HepG2 (cell line): ENCODE data around the gene PTPN14. TPM values are rescaled to one million over a fixed set of nuclear protein-coding genes. Genes with fewer than 3 reads are reported as not detected.

Experiments used
- ATAC-seq: fragments of 200-7000 bp; cut with Tn5 transposase; 3 replicates; pipeline ENCODE4 v1.9.1; 2020; ENCODE audit warnings: mild to moderate bottlenecking, moderate library complexity
- BruUV-seq: library from RNA; stranded (reverse); fragments of 400-500 nt; replicated peaks from 2 replicates; lab custom pipeline; 2021; lab: Mats Ljungman, UMichigan
- CTCF ChIA-PET: fragments of 300-600 bp; formaldehyde crosslinking; extraction: SDS; loops from one replicate; lab custom pipeline; 2021; ENCODE audit warnings: low total read pairs, inconsistent platforms, low intra/inter-chr PET ratio; lab: Yijun Ruan, JAX
- POLR2A ChIA-PET: fragments of 350-600 bp; sonication (Branson Sonifier 250); formaldehyde crosslinking; loops from one replicate; lab custom pipeline; 2020; ENCODE audit warnings: antibody characterized with exemption, inconsistent platforms; lab: Yijun Ruan, JAX
- DNase-seq: peaks from one replicate; pipeline ENCODE4 v3.0.0-alpha.2; 2015; ENCODE audit warnings: low spot score
- FAIRE-seq: peaks from 3 replicates; lab custom pipeline; 2011; peaks lifted over from hg19 to GRCh38; lab: Jason Lieb, UNC
- H2AFZ ChIP-seq: one replicate; pipeline ENCODE4 v1.6.1; 2011; ENCODE audit warnings: low read length, inconsistent platforms
- H3K27ac ChIP-seq: fragments of 300-600 bp; 3 replicates; pipeline ENCODE4 v1.8.0; 2011; ENCODE audit warnings: mixed run types, mild to moderate bottlenecking, mixed read lengths, low read length, inconsistent platforms; ENCODE audit not compliant: insufficient read depth; ENCODE audit errors: extremely low read length
- H3K27me3 ChIP-seq, 2 experiments: fragments of 200-600 bp in 1 of 2; 2 replicates in 1 of 2; 3 replicates in 1 of 2; pipeline versions ENCODE4 v1.6.0 to v1.8.0; 2011; ENCODE audit warnings: low read length in 2 of 2, mild to moderate bottlenecking in 2 of 2, moderate library complexity in 2 of 2, inconsistent platforms in 1 of 2; ENCODE audit not compliant: insufficient read depth in 2 of 2, control insufficient read depth in 1 of 2
- H3K36me3 ChIP-seq, 2 experiments: fragments of 200-600 bp in 1 of 2; replicated peaks in 1 of 2; 2 replicates in 1 of 2; 3 replicates in 1 of 2; pipeline versions ENCODE4 v1.5.1 to v1.8.0; 2011; ENCODE audit warnings: low read length in 2 of 2, inconsistent platforms in 1 of 2; ENCODE audit not compliant: insufficient read depth in 2 of 2, control insufficient read depth in 1 of 2
- H3K4me1 ChIP-seq: 2 replicates; pipeline ENCODE4 v1.5.1; 2012; ENCODE audit warnings: low read length, inconsistent platforms; ENCODE audit not compliant: insufficient read depth
- H3K4me2 ChIP-seq: 2 replicates; pipeline ENCODE4 v1.6.0; 2011; ENCODE audit warnings: low read depth, low read length, inconsistent platforms
- H3K4me3 ChIP-seq, 3 experiments: fragments of 200-600 bp in 1 of 3; sonication (generic), shearing (Covaris generic) in 1 of 3; replicated peaks in 1 of 3; 2 replicates each; pipeline ENCODE4 v1.5.1; 2011 to 2016; ENCODE audit warnings: low read length in 3 of 3, inconsistent platforms in 2 of 3, low read depth in 2 of 3, mild to moderate bottlenecking in 2 of 3, control low read depth in 1 of 3, mixed read lengths in 1 of 3; ENCODE audit not compliant: insufficient read depth in 1 of 3
- H3K79me2 ChIP-seq: one replicate; pipeline ENCODE4 v1.6.1; 2011; ENCODE audit warnings: low read length, inconsistent platforms; ENCODE audit not compliant: insufficient read depth
- H3K9ac ChIP-seq: 2 replicates; pipeline ENCODE4 v1.6.0; 2011; ENCODE audit warnings: mild to moderate bottlenecking, low read depth, low read length, inconsistent platforms; ENCODE audit not compliant: insufficient read depth
- H3K9me3 ChIP-seq: 2 replicates; pipeline ENCODE4 v1.5.1; 2012; ENCODE audit warnings: mild to moderate bottlenecking, low read length
- H4K20me1 ChIP-seq: 2 replicates; pipeline ENCODE4 v1.6.0; 2011; ENCODE audit warnings: inconsistent platforms, mild to moderate bottlenecking, low read length, moderate library complexity; ENCODE audit not compliant: insufficient read depth
- EEA1 ChIP-seq: sonication (generic); formaldehyde crosslinking; IDR thresholded peaks from 2 replicates; pipeline ENCODE4 v1.5.1; 2020; ENCODE audit warnings: mild to moderate bottlenecking, missing genetic modification reagents, borderline replicate concordance
- FOXP1 ChIP-seq, 2 experiments: fragments of 450-650 bp in 1 of 2; IDR thresholded peaks; 2 replicates each; pipeline ENCODE4 v1.6.1; 2017 to 2018; ENCODE audit warnings: antibody characterized with exemption in 1 of 2
- GTF3A ChIP-seq: sonication (generic); formaldehyde crosslinking; conservative IDR thresholded peaks from 2 replicates; pipeline ENCODE4 v1.4.0; 2020; ENCODE audit warnings: mild to moderate bottlenecking, missing genetic modification reagents
- HMGA1 ChIP-seq: sonication (generic); formaldehyde crosslinking; conservative IDR thresholded peaks from 2 replicates; pipeline ENCODE4 v1.4.0; 2020; ENCODE audit warnings: missing genetic modification reagents
- MYC ChIP-seq: sonication (generic); formaldehyde crosslinking; IDR thresholded peaks from 2 replicates; pipeline ENCODE4 v1.9.0; 2021; ENCODE audit warnings: missing genetic modification reagents, borderline replicate concordance
- RFXANK ChIP-seq: IDR thresholded peaks from 2 replicates; pipeline ENCODE4 v1.6.1; 2016
- SMYD3 ChIP-seq: sonication (generic); formaldehyde crosslinking; IDR thresholded peaks from 2 replicates; pipeline ENCODE4 v1.8.1; 2023; ENCODE audit warnings: mild to moderate bottlenecking, missing genetic modification reagents
- ZNF251 ChIP-seq: sonication (generic); formaldehyde crosslinking; IDR thresholded peaks from 2 replicates; pipeline ENCODE4 v1.9.0; 2021; ENCODE audit warnings: mild to moderate bottlenecking, missing genetic modification reagents
- ZNF44 ChIP-seq: sonication (generic); formaldehyde crosslinking; IDR thresholded peaks from 2 replicates; pipeline ENCODE4 v1.5.1; 2020; ENCODE audit warnings: mild to moderate bottlenecking, missing genetic modification reagents
- ZNF564 ChIP-seq: sonication (generic); formaldehyde crosslinking; IDR thresholded peaks from 2 replicates; pipeline ENCODE4 v1.8.1; 2023; ENCODE audit warnings: mild to moderate bottlenecking, missing genetic modification reagents
- ZNF782 ChIP-seq: sonication (generic); formaldehyde crosslinking; IDR thresholded peaks from 2 replicates; pipeline ENCODE4 v1.4.0; 2020; ENCODE audit warnings: missing genetic modification reagents, mild to moderate bottlenecking, borderline replicate concordance
- WGBS: methylation state at CpG from one replicate; pipeline ENCODE4 v1.1.6; 2017; ENCODE audit warnings: low lambda C conversion rate; 5-methylcytosine and 5-hydroxymethylcytosine counted together
- in situ Hi-C: cut with HindIII; loops from 2 replicates; pipeline ENCODE4 v1.10.0; 2017; ENCODE audit warnings: low pct_unique_long_range_greater_than_20kb; ENCODE audit not compliant: extremely low pct_ligation_motif_present
- intact Hi-C: fragments of 100-400 bp; cut with micrococcal nuclease; formaldehyde crosslinking; loops from one replicate; pipeline ENCODE4 v1.10.0; 2022; ENCODE audit not compliant: unreplicated experiment
- polyA plus RNA-seq, 8 experiments: library from polyadenylated mRNA; depleted of rRNA in 3 of 8; stranded (reverse) in 7 of 8; unstranded in 1 of 8; fragments of >200 nt; fragmentation: Illumina TruSeq in 4 of 8; extraction: Trizol in 4 of 8; gene quantifications; 2 replicates each; pipeline versions ENCODE4 v1.2.1 to v1.2.3, GENCODE V29; 2011 to 2016; ENCODE audit warnings: low read depth in 4 of 8, missing spikeins in 1 of 8, mixed read lengths in 1 of 8; ENCODE audit not compliant: insufficient read depth in 1 of 8
- total RNA-seq, 5 experiments: library from RNA; depleted of rRNA; stranded (reverse); fragments of >200 nt; fragmentation: Illumina TruSeq; extraction: Trizol; gene quantifications; 2 replicates each; pipeline ENCODE4 v1.2.3, GENCODE V29; 2016; ENCODE audit warnings: low read depth in 1 of 5
- TF ChIP-seq, protein P1 (sequence below): sonication (generic); formaldehyde crosslinking; IDR thresholded peaks from 2 replicates; pipeline ENCODE4 v1.4.0; 2020; ENCODE audit warnings: missing genetic modification reagents
- TF ChIP-seq, protein P2 (sequence below): conservative IDR thresholded peaks from 2 replicates; pipeline ENCODE4 v1.6.1; 2018; ENCODE audit warnings: missing genetic modification reagents
- TF ChIP-seq, protein P3 (sequence below): sonication (generic); formaldehyde crosslinking; IDR thresholded peaks from 2 replicates; pipeline ENCODE4 v1.5.0; 2020; ENCODE audit warnings: mild to moderate bottlenecking, missing genetic modification reagents

Gene PTPN14
- total and polyA plus RNA-seq, 2 of the 13 experiments (the other 11 are each of a cell fraction or from before 2014, with no cell fraction given), result 3.9 to 4.7 TPM

DNA sequence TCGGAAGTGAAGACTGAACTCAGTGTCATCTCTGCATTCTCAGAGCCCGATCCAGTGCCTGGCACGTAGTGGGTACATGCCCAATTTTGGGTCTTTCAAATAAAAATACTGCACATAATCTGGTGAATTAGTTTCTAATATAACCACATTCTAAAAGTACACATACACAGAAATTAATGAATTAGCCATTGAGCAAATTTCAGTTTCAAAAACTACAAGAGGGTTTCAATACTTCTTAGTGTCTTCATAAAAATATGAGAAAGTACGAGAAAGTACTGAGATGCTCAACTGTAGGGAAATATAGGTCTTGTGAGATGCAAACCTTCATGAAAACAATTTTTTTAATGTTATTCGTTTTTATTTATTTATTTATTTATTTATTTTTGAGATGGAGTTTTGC lies 183.6 kb downstream of the PTPN14 start:
- CTCF ChIA-PET, result no interaction called here
- in situ Hi-C loops, result no loop called here

More for the DNA sequence above, 183.6 kb downstream of the PTPN14 start:
- 92% methylated on average over 5 of the region's 5 CpGs for WGBS
- H2AFZ ChIP-seq, result no peak overlapping the region
- H4K20me1 ChIP-seq, result no peaks in the 10 kb centered on the region
- H3K36me3 ChIP-seq, result peaks cover 3 to 4% of the 10 kb centered on the region in 2 experiments; a peak in 4 of 5 replicates
- TF ChIP-seq EEA1 (CRISPR knock-in tag), result no peak
- TF ChIP-seq, protein P1, sequence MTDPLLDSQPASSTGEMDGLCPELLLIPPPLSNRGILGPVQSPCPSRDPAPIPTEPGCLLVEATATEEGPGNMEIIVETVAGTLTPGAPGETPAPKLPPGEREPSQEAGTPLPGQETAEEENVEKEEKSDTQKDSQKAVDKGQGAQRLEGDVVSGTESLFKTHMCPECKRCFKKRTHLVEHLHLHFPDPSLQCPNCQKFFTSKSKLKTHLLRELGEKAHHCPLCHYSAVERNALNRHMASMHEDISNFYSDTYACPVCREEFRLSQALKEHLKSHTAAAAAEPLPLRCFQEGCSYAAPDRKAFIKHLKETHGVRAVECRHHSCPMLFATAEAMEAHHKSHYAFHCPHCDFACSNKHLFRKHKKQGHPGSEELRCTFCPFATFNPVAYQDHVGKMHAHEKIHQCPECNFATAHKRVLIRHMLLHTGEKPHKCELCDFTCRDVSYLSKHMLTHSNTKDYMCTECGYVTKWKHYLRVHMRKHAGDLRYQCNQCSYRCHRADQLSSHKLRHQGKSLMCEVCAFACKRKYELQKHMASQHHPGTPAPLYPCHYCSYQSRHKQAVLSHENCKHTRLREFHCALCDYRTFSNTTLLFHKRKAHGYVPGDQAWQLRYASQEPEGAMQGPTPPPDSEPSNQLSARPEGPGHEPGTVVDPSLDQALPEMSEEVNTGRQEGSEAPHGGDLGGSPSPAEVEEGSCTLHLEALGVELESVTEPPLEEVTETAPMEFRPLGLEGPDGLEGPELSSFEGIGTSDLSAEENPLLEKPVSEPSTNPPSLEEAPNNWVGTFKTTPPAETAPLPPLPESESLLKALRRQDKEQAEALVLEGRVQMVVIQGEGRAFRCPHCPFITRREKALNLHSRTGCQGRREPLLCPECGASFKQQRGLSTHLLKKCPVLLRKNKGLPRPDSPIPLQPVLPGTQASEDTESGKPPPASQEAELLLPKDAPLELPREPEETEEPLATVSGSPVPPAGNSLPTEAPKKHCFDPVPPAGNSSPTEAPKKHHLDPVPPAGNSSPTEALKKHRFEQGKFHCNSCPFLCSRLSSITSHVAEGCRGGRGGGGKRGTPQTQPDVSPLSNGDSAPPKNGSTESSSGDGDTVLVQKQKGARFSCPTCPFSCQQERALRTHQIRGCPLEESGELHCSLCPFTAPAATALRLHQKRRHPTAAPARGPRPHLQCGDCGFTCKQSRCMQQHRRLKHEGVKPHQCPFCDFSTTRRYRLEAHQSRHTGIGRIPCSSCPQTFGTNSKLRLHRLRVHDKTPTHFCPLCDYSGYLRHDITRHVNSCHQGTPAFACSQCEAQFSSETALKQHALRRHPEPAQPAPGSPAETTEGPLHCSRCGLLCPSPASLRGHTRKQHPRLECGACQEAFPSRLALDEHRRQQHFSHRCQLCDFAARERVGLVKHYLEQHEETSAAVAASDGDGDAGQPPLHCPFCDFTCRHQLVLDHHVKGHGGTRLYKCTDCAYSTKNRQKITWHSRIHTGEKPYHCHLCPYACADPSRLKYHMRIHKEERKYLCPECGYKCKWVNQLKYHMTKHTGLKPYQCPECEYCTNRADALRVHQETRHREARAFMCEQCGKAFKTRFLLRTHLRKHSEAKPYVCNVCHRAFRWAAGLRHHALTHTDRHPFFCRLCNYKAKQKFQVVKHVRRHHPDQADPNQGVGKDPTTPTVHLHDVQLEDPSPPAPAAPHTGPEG (CRISPR knock-in tag), result no peak
- TF ChIP-seq ZNF564 (CRISPR knock-in tag), result no peak
- no peak for TF ChIP-seq MYC (CRISPR knock-in tag)
- no peak for TF ChIP-seq ZNF44 (CRISPR knock-in tag)
- no peak for TF ChIP-seq ZNF251 (CRISPR knock-in tag)
- TF ChIP-seq HMGA1, result no peak
- no peak for TF ChIP-seq ZNF782 (CRISPR knock-in tag)
- no peak for TF ChIP-seq SMYD3 (CRISPR knock-in tag)
- TF ChIP-seq, protein P2, sequence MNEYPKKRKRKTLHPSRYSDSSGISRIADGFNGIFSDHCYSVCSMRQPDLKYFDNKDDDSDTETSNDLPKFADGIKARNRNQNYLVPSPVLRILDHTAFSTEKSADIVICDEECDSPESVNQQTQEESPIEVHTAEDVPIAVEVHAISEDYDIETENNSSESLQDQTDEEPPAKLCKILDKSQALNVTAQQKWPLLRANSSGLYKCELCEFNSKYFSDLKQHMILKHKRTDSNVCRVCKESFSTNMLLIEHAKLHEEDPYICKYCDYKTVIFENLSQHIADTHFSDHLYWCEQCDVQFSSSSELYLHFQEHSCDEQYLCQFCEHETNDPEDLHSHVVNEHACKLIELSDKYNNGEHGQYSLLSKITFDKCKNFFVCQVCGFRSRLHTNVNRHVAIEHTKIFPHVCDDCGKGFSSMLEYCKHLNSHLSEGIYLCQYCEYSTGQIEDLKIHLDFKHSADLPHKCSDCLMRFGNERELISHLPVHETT (CRISPR knock-in tag), result no peak
- TF ChIP-seq GTF3A, result no peak
- TF ChIP-seq, protein P3, sequence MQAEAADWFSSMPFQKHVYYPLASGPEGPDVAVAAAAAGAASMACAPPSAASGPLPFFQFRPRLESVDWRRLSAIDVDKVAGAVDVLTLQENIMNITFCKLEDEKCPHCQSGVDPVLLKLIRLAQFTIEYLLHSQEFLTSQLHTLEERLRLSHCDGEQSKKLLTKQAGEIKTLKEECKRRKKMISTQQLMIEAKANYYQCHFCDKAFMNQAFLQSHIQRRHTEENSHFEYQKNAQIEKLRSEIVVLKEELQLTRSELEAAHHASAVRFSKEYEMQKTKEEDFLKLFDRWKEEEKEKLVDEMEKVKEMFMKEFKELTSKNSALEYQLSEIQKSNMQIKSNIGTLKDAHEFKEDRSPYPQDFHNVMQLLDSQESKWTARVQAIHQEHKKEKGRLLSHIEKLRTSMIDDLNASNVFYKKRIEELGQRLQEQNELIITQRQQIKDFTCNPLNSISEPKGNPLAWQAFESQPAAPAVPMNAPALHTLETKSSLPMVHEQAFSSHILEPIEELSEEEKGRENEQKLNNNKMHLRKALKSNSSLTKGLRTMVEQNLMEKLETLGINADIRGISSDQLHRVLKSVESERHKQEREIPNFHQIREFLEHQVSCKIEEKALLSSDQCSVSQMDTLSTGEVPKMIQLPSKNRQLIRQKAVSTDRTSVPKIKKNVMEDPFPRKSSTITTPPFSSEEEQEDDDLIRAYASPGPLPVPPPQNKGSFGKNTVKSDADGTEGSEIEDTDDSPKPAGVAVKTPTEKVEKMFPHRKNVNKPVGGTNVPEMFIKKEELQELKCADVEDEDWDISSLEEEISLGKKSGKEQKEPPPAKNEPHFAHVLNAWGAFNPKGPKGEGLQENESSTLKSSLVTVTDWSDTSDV (CRISPR knock-in tag), result no peak
- TF ChIP-seq FOXP1 (IDR thresholded peaks at IDR 0.05), result no peak
- no peak for TF ChIP-seq FOXP1 (CRISPR knock-in tag; IDR thresholded peaks at IDR 0.05)
- no peak for TF ChIP-seq RFXANK (CRISPR knock-in tag)
- TF ChIP-seq, all 625 proteins: peak for 0
- no TSS peak for BruUV-seq
- no peak overlapping the region for H3K4me3 ChIP-seq
- intact Hi-C loops, result no loop called here
- POLR2A ChIA-PET, result no interaction called here
- no peaks in the 10 kb centered on the region for H3K27me3 ChIP-seq
- no peaks in the 10 kb centered on the region for H3K9me3 ChIP-seq
- no peak overlapping the region for H3K27ac ChIP-seq
- no peak overlapping the region for H3K9ac ChIP-seq
- H3K4me1 ChIP-seq, result peaks cover 13% of the 10 kb centered on the region
- DNase-seq (no peak), ATAC-seq (no peak), FAIRE-seq (no peak)
- H3K4me2 ChIP-seq, result no peak overlapping the region
- no peaks in the 10 kb centered on the region for H3K79me2 ChIP-seq
